Stimulated activated CD8-positive, alpha-beta memory T cell treated with anti-CD3 and anti-CD28 coated beads, Interleukin-7, amount 100 ng/mL, for 48 hours (primary cell): Measurements from ENCODE around the gene TMEM120B.
"Not testable (repeated sequence)": the region's sequence is repeated elsewhere in the genome, so short reads cannot be mapped to it uniquely, and the experiment has no call there.

ENCODE experiments used
- DNase-seq, 2 donors: peaks; one replicate each; pipeline ENCODE4 v3.0.0-alpha.2; 2020; ENCODE audit warnings: low read depth in 1 of 2; ENCODE audit errors: extremely low read depth in 1 of 2

TMEM120B gene

DNA sequence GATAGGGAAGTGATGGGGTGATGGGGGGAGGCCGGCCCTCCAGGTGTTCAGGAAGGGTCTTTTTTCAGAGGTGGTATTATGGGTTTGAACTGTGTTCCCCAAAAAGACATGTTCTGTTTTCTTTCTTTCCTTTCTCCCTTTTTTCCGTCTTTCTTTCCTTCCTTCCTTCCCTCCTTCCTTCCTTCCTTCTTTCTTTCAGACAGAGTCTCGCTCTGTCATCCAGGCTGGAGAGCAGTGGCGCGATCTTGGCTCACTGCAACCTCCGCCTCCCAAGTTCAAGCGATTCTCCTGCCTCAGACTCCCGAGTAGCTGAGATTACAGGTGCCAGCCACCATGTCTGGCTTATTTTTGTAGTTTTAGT lies 3.5 kb upstream of the TMEM120B start:
- not testable (repeated sequence) for DNase-seq

GRCh38 chr12:121709478-121709961 lies 3.0 kb upstream of the TMEM120B start:
- DNase-seq: no peak

DNA sequence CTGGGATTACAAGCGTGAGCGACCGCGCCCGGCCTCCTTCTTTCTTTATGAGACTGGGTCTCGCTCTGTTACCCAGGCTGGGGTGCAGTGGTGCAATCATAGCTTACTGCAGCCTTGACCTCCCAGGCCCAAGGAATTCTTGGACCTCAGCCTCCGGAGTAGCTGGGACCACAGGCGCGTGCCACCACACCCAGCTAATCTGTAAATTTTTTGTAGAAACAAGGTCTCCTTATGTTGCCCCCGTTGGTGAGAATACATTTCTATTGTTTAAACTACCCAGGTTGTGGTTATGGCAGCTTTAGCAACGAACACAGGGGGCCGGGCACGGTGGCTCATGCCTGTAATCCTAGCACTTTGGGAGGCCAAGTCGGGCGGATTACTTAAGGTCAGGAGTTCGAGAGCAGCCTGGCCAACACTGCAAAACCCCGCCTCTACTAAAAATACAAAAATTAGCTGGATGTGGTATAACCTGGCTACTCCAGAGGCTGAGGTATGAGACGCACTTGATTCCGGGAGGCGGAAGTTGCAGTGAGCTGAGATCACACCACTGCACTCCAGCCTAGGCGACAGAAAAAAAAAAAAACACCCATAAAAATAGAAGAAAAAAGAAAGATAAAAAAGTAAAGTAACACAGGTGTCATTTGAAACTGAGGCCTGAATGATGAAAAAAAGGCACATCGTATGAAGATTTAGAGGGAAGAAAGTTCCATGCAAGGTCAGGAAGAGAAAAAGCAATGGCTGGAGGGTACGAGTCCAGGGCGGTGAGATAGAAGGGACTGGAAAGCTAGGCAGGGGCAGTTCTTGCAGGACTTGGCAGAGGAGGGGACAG lies 977 bp upstream of the TMEM120B start:
- no peak for DNase-seq

DNA sequence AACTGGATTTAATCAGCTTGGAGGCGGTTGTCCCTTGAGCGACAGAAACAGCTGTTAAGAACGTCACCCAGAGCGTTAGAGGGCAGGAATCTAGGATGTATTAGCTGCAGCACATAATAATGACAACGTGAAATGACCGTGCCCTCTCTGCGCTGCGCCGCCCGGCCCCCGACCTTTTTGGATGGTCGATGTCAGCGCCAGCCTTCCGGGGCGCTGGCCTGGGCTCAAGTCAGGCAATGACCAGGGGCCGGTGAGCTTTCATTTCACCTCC lies 427 bp upstream of the TMEM120B start:
- no peak for DNase-seq

GRCh38 chr12:121713257-121713777 lies 765 bp downstream of the TMEM120B start:
- DNase-seq: no peak

DNA sequence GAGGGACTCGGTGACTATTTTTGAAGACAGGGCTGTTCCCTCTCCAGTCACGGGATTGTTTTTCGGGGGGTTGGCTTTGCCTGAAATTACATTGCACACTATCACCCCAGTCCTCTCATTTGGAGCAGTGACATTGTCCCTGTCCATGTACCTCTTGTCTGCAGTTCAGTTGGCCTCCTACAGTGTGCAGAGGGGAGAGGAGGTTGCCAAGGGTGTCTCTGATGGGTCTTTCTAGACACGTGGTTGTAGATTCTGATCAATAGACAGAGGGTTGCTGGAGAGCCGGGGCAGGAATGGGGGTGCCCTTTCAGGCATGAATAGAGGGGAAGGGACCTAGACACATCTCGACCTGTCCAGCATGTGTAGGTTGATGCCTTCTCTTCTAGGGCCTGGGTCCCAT lies 1.2 kb downstream of the TMEM120B start:
- DNase-seq: no peak

DNA sequence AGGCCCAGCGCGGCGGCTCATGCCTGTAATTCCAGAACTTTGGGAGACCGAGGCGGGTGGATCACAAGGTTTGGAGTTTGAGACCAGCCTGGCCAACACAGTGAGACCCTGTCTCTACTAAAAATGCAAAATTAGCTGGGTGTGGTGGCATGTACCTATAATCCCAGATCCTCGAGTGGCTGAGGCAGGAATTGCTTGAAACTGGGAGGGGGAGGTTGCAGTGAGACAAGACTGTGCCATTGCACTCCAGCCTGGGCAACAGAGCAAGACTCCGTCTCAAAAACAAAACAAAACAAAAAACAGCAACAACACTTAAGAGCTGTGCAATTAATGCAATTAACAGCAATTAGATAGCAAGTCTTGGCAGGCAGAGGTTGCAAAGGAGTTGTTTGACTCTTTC lies 2.5 kb downstream of the TMEM120B start:
- DNase-seq: not testable (repeated sequence)

DNA sequence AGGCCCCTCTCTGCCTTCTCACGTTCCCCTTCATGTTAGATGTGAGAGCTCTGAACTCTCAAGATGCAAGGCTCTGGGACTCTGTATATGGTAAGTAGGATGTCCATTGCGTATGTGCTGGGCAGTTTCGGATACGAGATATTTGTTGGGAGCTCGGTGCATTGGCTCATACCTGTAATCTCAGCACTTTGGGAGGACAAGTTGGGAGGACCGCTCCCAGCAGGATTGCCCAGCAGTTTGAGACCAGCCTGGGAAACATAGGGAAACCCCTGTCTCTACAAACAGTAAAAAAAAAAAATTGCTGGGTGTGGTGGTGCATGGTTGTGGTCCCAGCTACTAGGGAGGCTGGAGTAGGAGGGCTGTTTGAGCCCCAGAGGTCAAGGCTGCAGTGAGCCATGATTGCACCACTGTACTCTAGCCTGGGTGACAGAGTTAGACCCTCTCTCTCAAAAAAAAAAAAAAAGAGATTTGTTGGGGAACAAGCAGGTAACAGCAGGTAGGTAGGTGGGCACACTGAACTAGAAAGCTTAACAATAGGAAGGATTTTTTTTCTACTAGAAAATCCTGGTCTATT lies 3.4 kb downstream of the TMEM120B start:
- DNase-seq: no peak

- DNase-seq: no peak
Measured at GRCh38 chr12:121717041-121717699, 4.6 kb downstream of the TMEM120B start.

GRCh38 chr12:121718653-121719239 lies 6.2 kb downstream of the TMEM120B start:
- DNase-seq: no peak

DNA sequence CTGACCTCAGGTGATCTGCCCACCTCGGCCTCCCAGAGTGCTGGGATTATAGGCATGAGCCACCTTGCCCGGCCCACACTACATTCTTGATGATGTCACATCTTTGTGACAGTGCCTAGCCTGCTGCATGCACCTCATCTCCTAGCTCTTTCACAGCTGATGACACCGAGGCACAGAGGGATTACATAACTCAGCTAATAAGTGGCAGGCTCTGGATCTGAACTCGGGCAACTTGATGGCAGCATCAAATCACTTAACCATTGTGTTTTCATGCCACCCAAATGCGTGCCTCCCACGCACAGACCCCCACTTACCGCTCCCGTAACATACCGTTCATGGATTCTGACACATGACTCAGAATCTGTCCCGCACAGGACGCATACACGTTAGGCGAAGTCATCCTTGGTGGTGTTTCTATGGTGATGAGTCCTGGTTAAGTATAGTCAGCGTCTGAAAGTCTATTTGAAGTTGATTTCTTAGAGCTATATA lies 7.4 kb downstream of the TMEM120B start:
- DNase-seq: no peak

GRCh38 chr12:121720762-121721161 lies 8.2 kb downstream of the TMEM120B start:
- DNase-seq: no peak

GRCh38 chr12:121722511-121722910 lies 10.0 kb downstream of the TMEM120B start:
- no peak for DNase-seq

DNA sequence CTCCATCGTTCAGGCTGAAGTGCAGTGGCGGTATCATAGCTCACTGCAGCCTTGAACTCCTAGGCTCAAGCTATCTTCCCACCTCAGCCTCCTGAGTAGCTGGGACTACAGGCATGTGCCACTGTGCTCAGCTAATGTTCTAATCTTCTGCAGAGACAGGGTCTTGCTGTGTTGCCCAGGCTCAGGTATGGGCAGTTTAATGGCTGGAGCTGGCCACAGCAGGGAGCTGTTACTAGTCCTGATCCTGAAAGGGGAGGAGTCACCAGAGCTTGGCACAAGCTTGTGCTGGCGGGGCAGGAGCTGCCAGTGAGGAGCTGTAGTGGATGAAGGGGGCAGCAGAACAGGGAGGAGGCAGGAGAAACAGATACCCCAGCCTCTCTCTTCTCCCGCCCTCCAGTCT lies 10.6 kb downstream of the TMEM120B start:
- no peak for DNase-seq

DNA sequence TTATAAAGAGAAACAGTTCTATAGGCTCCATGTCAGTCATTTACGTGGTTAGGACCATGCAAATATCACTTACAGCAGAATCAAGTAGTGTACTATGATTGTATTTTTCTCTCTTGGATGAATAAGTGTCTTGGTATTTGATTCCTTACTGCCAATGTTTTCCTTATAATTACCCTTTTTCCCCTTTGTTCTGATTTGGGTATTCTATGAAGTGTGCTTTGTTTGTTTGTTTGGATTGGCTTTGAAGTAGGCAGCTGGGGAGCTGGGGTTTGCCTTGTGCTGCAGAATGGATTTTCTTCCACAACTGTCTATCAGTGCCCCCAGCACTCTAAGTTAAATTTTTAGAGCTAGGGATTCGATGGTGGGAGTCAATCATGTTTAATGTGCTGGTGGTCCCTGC lies 12.4 kb downstream of the TMEM120B start:
- no peak for DNase-seq

DNA sequence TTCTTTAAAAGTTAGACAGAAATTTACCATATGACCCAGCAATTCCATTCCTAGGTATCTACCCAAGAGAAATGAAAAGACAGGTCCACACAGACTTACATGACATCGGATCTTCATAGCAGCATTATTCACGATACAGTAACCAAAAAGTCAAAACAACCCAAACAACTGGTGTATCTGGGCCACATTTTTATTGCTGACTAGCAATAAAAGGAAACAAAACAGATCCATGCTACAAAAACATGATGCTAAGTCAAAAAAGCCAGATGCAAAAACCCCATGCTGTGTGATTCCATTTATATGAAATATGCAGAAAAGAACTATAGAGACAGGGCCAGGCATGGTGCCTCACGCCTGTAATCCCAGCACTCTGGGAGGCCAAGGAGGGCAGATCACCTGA lies 12.9 kb downstream of the TMEM120B start:
- DNase-seq: no peak

- no peak for DNase-seq
Measured at GRCh38 chr12:121729021-121729420, 16.5 kb downstream of the TMEM120B start.

DNA sequence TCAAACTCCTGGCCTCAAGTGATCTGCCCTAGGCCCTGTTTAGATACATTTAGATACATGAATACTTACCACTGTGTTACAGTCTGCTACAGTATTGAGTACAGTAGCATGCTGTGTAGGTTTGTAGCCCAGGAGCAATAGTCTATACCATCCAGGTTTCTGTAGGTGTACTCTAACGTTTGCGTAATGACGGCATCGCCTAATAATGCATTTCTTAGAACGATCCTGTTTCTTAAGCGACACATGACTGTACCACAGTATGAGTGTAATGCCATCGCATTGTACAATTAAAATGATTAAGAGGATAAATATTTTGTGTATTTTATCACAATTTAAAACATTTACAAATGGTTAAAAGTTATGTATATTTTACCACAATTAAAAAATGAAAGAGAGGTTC lies 18.9 kb downstream of the TMEM120B start:
- DNase-seq: no peak

DNA sequence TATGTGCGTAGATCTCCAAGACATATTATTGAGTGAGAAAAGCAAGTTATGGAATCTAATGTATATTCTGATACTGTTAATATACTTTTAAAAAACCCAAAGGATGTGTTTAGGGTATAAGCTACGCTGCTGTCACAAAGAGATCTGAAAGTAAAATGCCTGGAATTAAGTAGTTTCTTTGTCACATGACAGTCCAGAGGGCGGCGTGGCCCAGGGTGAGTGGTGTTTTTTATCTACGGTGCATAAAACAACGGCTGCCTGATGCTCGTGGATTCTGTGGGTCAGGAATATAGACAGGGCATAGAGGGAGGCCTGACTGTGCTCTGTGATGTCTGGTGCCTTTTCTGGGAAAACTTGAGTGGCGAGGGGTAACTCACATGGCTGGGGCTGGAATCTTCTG lies 21.3 kb downstream of the TMEM120B start:
- no peak for DNase-seq

GRCh38 chr12:121738340-121738858 lies 25.8 kb downstream of the TMEM120B start:
- no peak for DNase-seq

DNA sequence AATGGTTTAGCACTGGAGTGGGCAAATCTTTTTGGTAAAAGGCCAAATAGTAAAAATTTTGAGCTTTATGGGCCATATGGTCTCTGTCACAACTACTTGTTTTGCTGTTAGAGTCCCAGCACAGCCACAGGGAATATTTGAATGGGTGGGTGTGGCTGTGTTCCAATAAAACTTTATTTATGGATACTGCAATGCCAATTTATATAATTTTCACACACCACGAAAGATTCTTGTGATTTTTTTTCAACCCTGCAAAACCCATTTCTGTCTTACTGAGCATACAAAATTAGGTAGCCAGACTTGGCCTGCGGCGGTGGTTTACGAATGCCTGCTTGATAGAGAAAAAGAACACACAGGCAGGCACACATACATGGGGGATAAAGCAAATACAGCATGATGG lies 28.3 kb downstream of the TMEM120B start:
- DNase-seq: no peak
